ENCODE data around the gene MORC3. TPM values are rescaled to one million over a fixed set of nuclear protein-coding genes. Genes with fewer than 3 reads are reported as not detected.
"Not testable (repeated sequence)": the region's sequence is repeated elsewhere in the genome, so short reads cannot be mapped to it uniquely, and the experiment has no call there.

Gene MORC3
- total and polyA plus RNA-seq, 10 donors, result 14.8 to 57.6 (median 51.0) TPM

DNA sequence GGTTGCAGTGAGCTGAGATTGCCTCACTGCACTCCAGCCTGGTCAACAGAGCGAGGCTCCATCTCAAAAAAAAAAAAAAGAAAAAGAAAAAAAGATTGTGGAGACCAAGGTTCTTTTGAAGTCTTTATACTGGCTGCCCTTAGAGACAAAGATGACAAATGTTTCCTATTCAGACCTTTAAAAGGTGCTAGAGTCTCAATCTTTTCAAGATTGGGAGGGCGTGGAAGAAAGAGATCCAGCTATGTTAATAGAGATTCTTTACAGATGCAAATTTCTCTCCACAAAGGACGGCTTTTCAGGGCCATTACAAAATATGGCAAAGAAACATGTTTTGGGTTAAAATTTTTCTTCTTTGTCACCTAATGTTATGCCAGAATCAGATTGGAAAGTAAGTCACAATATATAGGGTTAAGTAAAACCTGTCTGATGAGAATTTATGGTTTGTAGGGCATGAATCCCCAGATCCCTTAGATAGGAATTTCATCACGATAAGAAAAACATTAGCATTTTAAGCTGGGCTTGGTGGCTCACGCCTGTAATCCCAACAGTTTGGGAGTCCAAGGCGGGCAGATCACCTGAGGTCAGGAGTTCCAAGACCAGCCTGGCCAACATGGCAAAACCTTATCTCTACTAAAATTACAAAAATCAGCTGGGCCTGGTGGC is 13.0 kb upstream of the MORC3 start:
- Histone ChIP-seq H3K4me1 (peaks cover 0 to 25% (median 0%) of the 10 kb centered on the region in 6 donors), H3K9me3 (peaks cover 0 to 15% (median 12%) of the 10 kb centered on the region in 8 donors), H3K27ac (no peak overlapping the region), H3K27me3 (replicated peaks in 1 of 7) (no peaks in the 10 kb centered on the region), H3K4me3 (no peak overlapping the region), H3K36me3 (no peaks in the 10 kb centered on the region)
- WGBS, 5 donors, result 88 to 95% (median 93%) methylated on average over 6 of the region's 6 CpGs
- DNase-seq, result peak; percentile 21
- intact Hi-C loops (cut with DNase I; ENCODE audit: low total_unique reads), result no loop called here
- TF ChIP-seq, protein P1, sequence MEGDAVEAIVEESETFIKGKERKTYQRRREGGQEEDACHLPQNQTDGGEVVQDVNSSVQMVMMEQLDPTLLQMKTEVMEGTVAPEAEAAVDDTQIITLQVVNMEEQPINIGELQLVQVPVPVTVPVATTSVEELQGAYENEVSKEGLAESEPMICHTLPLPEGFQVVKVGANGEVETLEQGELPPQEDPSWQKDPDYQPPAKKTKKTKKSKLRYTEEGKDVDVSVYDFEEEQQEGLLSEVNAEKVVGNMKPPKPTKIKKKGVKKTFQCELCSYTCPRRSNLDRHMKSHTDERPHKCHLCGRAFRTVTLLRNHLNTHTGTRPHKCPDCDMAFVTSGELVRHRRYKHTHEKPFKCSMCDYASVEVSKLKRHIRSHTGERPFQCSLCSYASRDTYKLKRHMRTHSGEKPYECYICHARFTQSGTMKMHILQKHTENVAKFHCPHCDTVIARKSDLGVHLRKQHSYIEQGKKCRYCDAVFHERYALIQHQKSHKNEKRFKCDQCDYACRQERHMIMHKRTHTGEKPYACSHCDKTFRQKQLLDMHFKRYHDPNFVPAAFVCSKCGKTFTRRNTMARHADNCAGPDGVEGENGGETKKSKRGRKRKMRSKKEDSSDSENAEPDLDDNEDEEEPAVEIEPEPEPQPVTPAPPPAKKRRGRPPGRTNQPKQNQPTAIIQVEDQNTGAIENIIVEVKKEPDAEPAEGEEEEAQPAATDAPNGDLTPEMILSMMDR (IDR thresholded peaks at IDR 0.05 in 8 of 11, conservative IDR thresholded peaks at IDR 0.05 in 3 of 11), result no peak
- TF ChIP-seq POLR2A (IDR thresholded peaks at IDR 0.05), result no peak
- no peak for TF ChIP-seq POLR2AphosphoS5 (IDR thresholded peaks at IDR 0.05)

DNA sequence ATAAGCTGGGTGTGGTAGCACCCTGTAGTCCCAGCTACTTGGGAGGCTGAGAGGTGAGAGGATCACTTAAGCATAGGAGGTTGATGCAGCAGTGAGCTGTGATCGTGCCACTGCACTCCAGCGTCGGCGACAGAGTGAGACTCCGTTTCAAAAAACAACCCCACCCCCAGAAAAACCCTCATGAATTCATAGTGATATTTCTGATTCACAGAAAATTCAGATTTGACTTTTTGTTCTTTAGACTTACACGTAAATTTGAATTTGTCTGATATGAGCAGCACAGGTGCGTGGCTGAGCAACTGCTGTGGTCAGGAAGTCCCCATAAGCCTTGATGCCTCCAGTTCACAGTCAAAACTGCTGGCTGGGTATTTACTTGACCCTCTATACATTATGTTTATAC is 10.0 kb upstream of the MORC3 start:
- peaks cover 0 to 16% (median 0%) of the 10 kb centered on the region in 6 donors for H3K4me1 ChIP-seq
- TF ChIP-seq POLR2AphosphoS5 (IDR thresholded peaks at IDR 0.05) (no peak), POLR2A (IDR thresholded peaks at IDR 0.05) (no peak)
- TF ChIP-seq, protein P1 (IDR thresholded peaks at IDR 0.05 in 8 of 11, conservative IDR thresholded peaks at IDR 0.05 in 3 of 11), result no peak
- intact Hi-C loops (cut with DNase I; ENCODE audit: low total_unique reads), result no loop called here
- no peaks in the 10 kb centered on the region for H3K36me3 ChIP-seq
- WGBS, 5 donors, result 49 to 80% (median 69%) methylated on average over 7 of the region's 7 CpGs
- H3K27ac ChIP-seq, result peak overlapping the region in 4 of 8 donors; percentile 27 to 52 (median 34)
- H3K9me3 ChIP-seq, result peaks cover 0 to 19% (median 15%) of the 10 kb centered on the region in 8 donors
- no peak overlapping the region for H3K4me3 ChIP-seq
- no peaks in the 10 kb centered on the region for H3K27me3 ChIP-seq (replicated peaks in 1 of 7)
- peak; percentile 42 for DNase-seq

DNA sequence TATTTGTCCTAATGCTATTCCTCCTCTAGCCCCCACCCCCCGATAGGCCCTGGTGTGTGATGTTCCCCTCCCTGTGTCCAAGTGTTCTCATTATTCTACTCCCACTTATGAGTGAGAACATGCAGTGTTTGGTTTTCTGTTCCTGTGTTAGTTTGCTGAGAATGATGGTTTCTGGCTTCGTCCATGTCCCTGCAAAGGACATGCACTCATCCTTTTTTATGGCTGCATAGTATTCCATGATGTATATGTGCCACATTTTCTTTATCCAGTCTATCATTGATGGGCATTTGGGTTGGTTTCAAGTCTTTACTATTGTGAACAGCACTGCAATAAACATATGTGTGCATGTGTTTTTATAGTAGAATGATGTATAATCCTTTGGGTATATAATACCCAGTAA is 6.6 kb upstream of the MORC3 start:
- H3K27me3 ChIP-seq (replicated peaks in 1 of 7); DNase-seq; intact Hi-C loops (cut with DNase I; ENCODE audit: low total_unique reads); H3K27ac ChIP-seq; H3K9me3 ChIP-seq; H3K36me3 ChIP-seq; H3K4me3 ChIP-seq: not testable (repeated sequence)
- WGBS, 5 donors, result 85 to 93% (median 92%) methylated on average over 2 of the region's 2 CpGs
- H3K4me1 ChIP-seq, result peaks cover 0 to 16% (median 0%) of the 10 kb centered on the region in 6 donors

DNA sequence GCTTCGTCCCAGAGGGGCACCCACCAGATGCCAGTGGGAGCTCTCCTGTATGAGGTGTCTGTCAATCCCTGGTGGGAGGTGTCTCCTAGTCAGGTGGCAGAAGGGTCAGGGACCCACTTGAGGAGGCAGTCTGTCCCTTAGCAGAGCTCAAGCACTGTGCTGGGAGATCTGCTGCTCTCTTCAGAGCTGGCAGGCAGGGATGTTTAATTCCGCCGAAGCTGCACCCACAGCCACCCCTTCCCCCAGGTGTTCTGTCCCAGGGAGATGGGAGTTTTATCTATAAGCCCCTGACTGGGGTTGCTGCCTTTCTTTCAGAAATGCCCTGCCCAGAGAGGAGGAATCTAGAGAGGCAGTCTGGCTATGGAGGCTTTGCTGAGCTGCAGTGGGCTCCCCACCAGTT is 4.0 kb upstream of the MORC3 start:
- peaks cover 0 to 14% (median 8%) of the 10 kb centered on the region in 6 donors for H3K4me1 ChIP-seq
- DNase-seq; H3K36me3 ChIP-seq; H3K27me3 ChIP-seq (replicated peaks in 1 of 7); H3K27ac ChIP-seq; H3K4me3 ChIP-seq; H3K9me3 ChIP-seq; intact Hi-C loops (cut with DNase I; ENCODE audit: low total_unique reads): not testable (repeated sequence)
- 84 to 100% (median 96%) methylated on average over 3 of the region's 3 CpGs for WGBS, 5 donors

DNA sequence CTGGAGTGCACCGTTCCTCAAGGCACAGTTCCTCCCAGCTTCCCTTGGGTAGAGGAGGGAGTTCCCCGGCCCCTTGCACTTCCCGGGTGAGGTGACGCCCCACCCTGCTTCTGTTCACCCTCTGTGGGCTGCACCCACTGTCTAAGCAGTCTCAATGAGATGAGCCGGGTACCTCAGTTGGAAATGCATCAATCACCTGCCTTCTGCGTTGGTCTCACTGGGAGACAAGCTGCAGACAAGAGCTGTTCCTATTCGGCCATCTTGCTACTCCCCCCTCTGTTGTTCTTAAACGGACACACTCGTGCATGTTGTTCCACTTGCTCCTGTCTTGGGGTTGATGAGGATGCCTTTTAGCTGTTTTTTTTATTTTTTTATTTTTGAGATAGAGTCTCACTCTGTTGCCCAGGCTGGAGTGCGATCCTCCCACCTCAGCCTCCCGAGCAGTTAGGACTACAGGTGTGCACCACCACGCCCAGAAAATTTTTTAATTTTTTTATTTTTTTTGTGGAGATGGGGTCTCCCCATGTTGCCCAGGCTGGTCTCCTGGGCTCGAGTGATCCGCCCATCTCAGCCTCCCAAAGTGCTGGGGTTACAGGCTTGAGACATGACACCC is 3.0 kb upstream of the MORC3 start:
- Histone ChIP-seq H3K27me3 (replicated peaks in 1 of 7) (no peaks in the 10 kb centered on the region), H3K36me3 (no peaks in the 10 kb centered on the region), H3K4me3 (no peak overlapping the region), H3K4me1 (peaks cover 5 to 23% (median 15%) of the 10 kb centered on the region in 6 donors), H3K9me3 (peaks cover 0 to 4% (median 2%) of the 10 kb centered on the region in 8 donors), H3K27ac (no peak overlapping the region)
- intact Hi-C loops (cut with DNase I; ENCODE audit: low total_unique reads), result no loop called here
- no peak for DNase-seq
- 82 to 91% (median 88%) methylated on average over 14 of the region's 14 CpGs for WGBS, 5 donors
- TF ChIP-seq, protein P1 (IDR thresholded peaks at IDR 0.05 in 8 of 11, conservative IDR thresholded peaks at IDR 0.05 in 3 of 11), result no peak
- TF ChIP-seq POLR2AphosphoS5 (IDR thresholded peaks at IDR 0.05) (no peak), POLR2A (IDR thresholded peaks at IDR 0.05) (no peak)

DNA sequence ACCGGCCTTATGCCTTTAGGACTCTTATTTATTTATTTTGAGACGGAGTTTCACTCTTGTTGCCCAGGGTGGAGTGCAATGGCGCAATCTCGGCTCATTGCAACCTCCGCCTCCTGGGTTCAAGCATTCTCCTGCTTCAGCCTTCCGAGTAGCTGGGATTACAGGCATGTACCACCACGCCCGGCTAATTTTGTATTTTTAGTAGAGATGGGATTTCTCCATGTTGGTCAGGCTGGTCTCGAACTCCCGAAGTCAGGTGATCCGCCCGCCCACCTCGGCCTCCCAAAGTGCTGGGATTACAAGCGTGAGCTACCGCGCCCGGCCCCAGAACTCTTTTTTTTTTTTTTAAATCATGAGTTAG is 611 bp upstream of the MORC3 start:
- H3K27me3 ChIP-seq (replicated peaks in 1 of 7); intact Hi-C loops (cut with DNase I; ENCODE audit: low total_unique reads); H3K9me3 ChIP-seq: not testable (repeated sequence)
- peak overlapping the region; percentile 97 to 99 (median 98) for H3K27ac ChIP-seq
- H3K4me1 ChIP-seq, result peaks cover 23 to 47% (median 38%) of the 10 kb centered on the region in 6 donors
- H3K36me3 ChIP-seq, result peaks cover 0 to 12% (median 8%) of the 10 kb centered on the region in 6 donors
- H3K4me3 ChIP-seq, result peak overlapping the region; percentile 12 to 88 (median 76)
- WGBS, 5 donors, result 50 to 58% (median 51%) methylated on average over 17 of the region's 17 CpGs
- peak; percentile 84 for DNase-seq
